GM21717 (cell line): ENCODE results near the gene PYDC2.

Experiments
- ATAC-seq: cut with Tn5 transposase; IDR thresholded peaks from one replicate; pipeline ENCODE4 v1.9.1; 2021; ENCODE audit warnings: mild to moderate bottlenecking, moderate library complexity; ENCODE audit not compliant: unreplicated experiment

Gene PYDC2

GRCh38 chr3:191461113-191461595 is at the start of gene PYDC2:
Gene PYDC2, plus strand, starts transcription at chr3:191461163. Its CDS starts 0 bp downstream, at chr3:191461163.
- ATAC-seq, result no peak

DNA sequence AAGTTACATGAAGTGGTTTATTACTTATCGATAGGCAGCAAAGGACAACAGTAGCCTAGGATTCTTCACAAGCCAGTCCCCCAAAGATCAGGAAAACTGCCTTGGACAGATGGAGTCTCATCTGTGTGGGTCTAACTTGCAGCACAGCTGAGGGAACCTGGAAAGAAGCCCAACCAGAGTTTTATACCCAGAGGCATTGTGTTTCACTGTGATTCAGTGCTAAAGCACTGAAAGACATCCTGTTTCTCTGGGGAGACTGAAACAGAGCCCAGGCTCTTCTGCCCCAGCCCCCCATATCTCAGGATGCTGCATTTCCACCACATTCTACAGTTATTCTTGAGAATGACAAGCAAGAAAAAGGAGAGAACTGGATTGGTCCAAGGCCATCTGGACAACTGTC is 48.2 kb upstream of the PYDC2 start:
- ATAC-seq, result no peak

- no peak for ATAC-seq
Observed at GRCh38 chr3:191414286-191414685, 46.7 kb upstream of the PYDC2 start.

DNA sequence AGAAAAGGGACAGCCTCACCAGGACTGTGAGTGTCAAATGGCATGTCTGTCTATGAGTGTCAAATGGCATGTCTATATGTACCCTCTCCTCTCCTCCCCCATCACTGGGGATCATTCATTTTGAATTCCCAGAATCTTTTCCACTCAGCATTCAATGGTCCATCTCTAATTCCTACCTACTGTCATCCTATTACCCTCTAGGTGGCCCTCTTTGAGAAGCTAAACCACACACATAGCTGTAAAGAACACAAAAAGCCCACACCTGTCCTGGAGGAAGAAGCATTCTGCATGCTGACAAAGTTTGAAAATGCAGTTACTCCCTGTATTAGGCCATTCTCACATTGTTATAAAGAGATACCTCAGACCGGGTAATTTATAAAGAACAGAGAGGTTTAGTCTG is 46.2 kb upstream of the PYDC2 start:
- no peak for ATAC-seq

GRCh38 chr3:191415566-191415965 is 45.4 kb upstream of the PYDC2 start:
- ATAC-seq, result no peak

GRCh38 chr3:191417457-191417729 is 43.6 kb upstream of the PYDC2 start:
- no peak for ATAC-seq

DNA sequence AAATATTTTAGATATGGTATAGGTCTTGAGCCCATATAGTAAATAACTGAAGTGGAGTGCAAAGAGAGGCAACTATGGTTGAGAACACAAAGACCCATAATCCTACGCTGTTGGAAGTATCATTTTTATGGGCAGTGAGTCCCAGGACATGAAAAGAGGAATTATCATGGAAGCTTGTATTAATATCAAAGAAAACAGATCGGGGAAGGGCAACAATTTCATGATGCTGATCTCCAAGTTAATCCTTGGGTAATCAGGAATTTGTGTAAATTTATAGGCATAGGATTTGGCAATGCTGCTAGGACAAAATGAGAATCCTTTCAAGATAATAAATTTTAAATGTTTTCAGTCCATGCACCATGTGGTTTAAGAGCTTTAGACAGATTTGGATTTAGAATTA is 40.2 kb upstream of the PYDC2 start:
- ATAC-seq, result no peak

DNA sequence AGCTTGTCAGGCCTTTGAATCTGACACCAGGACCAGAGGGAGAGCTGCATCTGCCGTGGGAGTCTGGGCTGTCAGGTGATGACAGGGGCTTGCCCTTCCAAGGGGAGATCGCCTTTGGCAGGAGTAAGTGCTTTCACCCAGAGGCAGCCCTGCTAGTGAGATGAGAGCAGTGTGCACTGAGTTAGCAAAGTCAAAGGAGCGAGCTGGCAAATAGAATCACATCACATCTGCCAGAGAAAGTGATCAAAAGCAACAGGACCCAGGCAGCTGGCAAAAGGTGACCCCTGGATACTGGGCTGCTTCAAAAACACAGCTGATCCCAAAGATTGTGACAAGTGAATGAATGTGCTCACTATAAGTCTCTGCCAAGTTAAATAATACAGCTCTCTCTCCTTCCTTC is 36.1 kb upstream of the PYDC2 start:
- no peak for ATAC-seq

DNA sequence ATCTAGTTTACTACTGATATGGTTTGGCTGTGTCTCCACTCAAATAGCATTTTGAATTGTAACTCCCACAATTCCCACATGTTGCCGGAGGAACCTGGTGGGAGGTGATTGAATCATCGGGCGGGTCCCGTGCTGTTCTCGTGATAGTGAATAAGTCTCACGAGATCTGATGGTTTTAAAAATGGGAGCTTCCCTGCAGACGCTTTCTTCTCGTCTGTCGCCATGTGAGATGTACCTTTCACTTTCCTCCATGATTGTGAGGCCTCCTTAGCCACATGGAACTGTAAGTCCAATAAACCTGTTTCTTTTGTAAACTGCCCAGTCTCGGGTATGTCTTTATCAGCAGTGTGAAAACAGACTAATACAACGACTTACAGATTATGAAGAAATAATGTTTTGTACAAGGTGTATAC is 35.6 kb upstream of the PYDC2 start:
- ATAC-seq, result no peak

- ATAC-seq, result no peak
Observed at GRCh38 chr3:191426311-191426710, 34.7 kb upstream of the PYDC2 start.

DNA sequence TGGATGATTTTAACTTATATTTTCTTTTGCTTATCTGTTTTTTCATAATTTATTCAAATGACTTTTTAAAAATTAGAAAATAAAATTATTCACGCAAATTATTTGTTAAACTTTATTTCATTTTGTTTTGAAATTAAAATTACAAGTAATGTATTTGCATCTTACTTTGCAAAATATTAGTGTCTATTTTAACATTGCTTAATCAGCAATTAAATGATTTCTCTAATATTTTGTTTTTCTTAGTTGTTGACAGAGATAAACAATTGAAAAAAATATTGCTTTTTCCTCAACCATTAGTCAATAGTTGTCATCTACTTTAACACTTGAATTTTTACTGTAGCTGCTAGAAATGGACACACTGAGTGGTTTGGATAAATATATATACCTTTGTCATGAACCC is 32.8 kb upstream of the PYDC2 start:
- ATAC-seq, result no peak

- ATAC-seq, result no peak
Observed at GRCh38 chr3:191430103-191430502, 30.9 kb upstream of the PYDC2 start.

GRCh38 chr3:191431160-191431822 is 29.7 kb upstream of the PYDC2 start:
- no peak for ATAC-seq

- ATAC-seq, result no peak
Observed at GRCh38 chr3:191432162-191432561, 28.8 kb upstream of the PYDC2 start.

GRCh38 chr3:191434024-191434423 is 26.9 kb upstream of the PYDC2 start:
- no peak for ATAC-seq

DNA sequence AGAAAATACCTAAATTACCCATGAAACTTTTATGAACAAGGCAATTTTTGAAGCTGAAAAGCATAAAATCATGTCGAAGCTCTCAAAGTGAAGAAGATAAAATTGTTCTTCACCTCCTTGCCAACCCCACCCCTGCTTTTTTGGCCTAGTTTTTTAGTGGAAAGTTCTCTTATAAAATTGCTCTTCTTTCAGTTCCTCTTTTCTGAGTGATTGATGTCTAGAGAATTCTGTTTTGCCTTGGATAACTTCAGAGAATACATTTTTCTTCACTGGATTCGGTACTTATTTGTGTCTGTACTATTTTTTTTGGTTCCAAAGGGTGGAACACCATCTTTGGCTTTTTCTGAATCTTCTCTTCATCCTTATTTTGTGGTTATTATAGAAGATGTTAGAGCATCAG is 25.0 kb upstream of the PYDC2 start:
- ATAC-seq, result no peak

GRCh38 chr3:191438150-191438814 is 22.7 kb upstream of the PYDC2 start:
- no peak for ATAC-seq

DNA sequence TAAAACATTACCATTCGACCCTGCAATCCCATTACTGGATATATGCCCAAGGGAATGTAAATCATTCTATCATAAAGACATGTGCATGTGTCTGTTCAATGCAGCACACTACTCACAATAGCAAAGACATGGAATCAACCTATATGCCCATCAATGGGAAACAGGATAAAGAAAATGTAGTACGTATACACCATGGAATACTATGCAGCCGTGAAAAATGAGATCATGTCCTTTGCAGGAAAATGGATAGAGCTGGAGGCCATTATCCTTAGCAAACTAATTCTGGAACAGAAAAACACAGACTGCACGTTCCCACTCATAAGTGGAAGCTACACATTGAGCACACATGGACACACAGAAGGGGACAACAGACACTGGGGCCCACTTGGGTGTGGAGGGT is 20.4 kb upstream of the PYDC2 start:
- no peak for ATAC-seq

DNA sequence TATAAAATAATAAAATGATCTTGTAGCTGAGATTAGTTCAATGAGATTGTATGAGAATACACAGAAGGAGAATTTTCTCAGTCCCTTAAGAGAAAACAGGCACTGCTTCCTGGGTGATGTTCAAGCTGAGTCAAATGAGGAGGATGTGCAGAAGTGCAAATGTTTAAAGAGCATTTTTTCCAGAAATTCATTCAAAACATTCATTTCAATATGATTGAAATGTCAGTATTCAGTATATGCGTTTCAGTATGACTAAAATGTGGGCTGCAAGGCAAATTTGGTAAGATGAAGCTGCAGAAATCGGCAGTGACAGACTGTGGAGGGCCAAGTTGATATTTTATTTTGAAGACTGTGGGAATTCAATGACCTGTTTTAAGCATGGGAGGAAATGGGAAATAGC is 19.3 kb upstream of the PYDC2 start:
- ATAC-seq, result no peak

DNA sequence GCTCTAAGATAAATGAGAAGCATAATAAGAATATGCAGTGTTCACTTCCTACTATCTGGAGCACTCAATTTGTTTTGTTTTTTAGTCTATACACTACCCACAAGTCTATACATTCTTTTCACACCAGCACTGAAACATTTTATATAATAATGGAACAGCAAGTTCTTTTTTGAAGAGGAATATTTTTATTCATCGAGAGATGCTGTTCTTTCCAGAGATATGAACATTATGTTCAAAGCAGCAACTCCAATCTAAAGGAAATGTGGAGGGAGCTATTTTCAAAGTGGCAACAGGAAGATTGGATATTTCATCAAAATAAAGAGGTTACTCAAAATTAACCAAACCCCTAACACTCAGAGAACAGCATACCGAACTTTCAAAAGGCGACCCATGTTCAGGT is 16.4 kb upstream of the PYDC2 start:
- no peak for ATAC-seq

DNA sequence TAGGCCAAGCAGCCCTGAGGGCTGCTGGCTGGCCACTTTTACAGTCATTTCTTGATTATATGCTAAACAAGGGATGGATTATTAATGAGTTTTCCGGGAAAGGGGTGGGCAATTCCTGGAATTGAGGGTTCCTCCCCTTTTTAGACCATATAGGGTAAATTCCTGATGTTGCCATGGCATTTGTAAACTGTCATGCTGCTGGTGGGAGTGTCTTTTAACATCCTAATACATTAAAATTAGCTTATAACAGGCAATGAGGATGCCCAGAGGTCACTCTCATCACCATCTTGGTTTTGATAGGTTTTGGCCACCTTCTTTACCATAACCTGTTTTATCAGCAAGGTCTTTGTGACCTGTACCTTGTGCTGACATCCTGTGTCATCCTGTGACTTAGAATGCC is 11.7 kb upstream of the PYDC2 start:
- ATAC-seq, result no peak

GRCh38 chr3:191455257-191455952 is 5.6 kb upstream of the PYDC2 start:
- ATAC-seq, result peak; percentile 96
